Measurements from ENCODE around the gene NTN1. TPM values are rescaled to one million over a fixed set of nuclear protein-coding genes. Genes with fewer than 3 reads are reported as not detected.
A peak's percentile ranks its signal among the peaks of the same experiment; 100 is the strongest.

The NTN1 gene
- polyA plus RNA-seq, 1 donor: 4.4 TPM

DNA sequence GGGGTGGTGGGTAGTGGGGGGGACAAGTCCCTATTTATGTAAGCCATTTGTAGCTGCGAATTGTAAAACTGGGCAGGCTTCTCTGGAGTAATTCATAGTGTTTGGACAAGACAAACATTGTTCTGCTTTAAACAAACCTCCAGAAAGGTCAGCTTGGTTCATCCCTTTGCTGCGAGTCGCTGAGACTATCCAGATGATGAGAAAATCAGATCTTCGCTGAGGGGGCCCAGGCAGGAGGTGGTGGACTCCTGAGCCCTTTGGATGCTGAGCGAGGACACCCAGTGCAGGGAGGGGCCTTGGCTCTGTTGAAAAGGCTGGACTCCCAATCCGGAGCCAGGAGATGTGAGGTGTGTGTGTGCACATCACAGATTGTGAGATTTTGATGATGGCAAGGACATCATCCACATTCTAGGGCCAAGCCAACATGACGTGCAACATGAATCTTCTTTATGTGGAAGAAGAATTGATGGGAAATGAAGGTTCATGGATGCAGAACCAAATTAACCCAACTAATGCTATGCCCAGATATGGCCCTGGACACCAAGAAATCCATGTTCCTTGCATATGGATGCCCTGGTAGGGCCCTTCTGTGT lies 15.0 kb upstream of the NTN1 start:
- DNase-seq: no peak

DNA sequence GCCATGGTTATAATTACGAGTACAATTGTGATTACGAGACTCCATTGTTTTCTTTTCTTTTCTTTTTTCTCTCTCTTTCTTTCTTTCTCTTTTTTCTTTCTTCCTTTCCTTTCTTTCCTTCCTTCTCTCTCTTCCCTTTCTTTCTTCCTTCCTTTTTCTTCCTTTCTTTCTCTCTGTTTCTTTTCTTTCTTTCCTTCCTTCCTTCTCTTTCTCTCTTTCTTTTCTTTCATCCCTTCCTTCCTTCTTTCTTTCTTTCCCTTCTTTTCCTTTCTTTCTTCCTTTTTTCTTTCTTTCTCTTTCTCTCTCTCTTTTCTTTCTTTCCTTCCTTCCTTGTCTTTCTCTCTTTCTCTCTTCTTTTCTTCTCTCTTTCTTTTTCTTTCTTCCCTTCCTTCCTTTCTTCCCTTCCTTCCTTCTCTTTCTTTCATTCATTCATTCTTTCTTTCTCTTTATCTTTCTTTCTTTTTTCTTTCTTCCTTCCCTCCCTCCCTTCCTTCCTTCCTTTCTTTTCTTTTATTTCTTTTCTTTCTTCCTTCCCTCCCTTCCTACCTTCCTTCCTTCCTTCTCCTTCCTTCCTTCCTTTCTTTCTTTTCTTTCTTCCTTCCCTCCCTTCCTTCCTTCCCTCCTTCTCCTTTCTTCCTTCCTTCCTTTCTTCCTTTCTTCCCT lies 14.1 kb upstream of the NTN1 start:
- DNase-seq: no peak

DNA sequence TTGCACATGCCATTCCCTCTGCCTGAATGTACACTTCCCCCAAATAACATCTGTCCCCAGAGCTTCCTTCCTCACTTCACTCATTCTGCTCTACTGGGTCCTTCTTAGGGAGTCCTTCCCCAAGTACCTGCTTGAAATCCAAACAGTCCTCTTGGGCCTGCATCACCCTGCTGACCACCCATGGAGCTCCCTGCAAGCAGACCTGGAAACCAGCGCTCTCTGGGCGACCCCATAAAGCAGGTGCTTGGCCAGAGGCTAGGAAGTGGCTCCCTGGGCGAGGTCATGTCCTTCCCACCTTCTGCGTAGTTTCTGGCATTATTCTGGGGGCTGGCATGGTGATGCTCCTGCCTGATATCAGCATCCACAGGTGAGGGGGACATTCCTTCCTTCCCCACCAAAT lies 12.2 kb upstream of the NTN1 start:
- no peak for DNase-seq

DNA sequence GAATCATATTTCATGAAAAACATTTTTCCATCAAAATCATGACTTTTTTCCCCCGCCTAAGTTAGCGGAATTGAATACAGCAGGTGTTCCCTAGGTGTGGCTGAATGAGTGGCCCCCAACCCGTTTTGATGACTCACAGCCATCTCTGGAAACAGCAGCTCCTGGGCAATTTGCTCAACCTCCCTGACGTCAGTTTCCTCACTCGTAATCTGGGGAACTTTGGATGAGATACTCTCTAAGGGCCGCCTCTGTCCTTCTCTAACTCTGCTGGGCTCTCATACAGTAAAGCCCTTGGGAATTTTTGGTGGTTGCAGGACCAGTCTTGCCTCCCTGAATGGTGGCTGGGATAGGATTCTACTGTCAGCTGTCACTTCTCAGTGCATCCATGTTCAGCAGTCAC lies 11.6 kb upstream of the NTN1 start:
- DNase-seq: no peak

DNA sequence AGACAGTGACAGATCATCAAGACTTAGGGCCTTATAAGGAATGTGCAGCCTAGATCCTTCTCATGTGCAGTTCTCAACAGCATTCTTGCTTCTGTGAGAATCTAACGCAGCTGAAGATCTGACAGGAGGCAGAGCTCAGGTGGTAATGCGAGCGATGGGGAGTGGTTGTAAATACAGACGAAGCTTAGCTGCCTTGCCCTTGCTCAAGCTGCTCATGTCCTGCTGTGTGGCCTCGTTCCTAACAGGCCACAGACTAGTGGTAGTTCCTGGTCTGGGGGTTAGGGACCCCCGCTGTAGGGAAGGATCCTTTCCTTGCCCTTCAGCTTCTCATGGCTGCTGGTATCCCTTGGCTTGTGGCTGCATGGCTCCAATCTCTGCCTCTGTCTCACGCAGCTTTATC lies 10.3 kb upstream of the NTN1 start:
- no peak for DNase-seq

DNA sequence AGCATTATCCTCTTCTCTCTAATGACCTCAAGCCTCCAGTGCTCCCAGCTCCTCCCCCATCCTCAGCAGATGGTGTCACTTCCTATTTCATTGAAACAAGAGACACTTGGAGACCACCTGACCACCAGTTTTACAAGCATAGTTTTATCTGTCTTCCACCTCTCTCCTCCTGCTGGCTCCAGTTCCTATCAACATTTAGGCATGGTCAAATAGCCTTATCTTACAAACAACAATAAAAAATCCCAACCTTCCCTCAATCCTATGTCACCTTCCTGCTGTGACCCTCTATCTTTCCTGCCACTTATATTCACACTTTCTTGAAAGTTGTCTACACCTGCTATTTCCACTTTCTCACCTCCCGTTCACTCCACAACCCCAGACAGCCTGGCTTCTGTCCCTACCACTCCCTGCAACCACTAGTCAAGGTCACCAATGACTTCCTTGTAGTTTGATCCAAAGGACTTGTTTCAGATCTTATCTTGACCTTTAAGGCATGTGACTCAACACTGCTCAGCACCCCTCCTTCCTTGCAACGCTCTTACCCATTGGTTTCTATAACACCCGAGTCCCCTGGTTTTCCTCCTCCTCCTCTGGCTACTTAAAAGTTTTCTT lies 4.3 kb upstream of the NTN1 start:
- DNase-seq: no peak

DNA sequence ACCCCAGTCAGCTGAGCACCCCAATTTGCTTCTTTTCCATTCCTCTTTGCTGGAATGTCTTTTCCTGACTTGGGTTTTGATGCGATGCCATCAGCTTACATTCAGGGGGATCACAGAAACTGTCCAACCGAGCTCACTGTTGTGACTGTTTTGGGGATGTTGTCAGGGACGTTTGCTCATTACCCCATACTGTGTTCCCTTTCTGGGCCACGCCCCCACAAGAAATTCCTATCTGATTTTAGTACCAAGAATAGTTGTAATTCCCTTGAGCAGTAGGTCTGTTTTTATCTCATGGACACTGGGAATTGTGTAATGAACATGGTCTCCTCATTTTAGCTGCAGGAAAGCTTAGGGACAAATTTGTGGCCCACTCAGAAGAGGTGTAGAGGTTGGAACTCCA lies 2.6 kb upstream of the NTN1 start:
- no peak for DNase-seq

DNA sequence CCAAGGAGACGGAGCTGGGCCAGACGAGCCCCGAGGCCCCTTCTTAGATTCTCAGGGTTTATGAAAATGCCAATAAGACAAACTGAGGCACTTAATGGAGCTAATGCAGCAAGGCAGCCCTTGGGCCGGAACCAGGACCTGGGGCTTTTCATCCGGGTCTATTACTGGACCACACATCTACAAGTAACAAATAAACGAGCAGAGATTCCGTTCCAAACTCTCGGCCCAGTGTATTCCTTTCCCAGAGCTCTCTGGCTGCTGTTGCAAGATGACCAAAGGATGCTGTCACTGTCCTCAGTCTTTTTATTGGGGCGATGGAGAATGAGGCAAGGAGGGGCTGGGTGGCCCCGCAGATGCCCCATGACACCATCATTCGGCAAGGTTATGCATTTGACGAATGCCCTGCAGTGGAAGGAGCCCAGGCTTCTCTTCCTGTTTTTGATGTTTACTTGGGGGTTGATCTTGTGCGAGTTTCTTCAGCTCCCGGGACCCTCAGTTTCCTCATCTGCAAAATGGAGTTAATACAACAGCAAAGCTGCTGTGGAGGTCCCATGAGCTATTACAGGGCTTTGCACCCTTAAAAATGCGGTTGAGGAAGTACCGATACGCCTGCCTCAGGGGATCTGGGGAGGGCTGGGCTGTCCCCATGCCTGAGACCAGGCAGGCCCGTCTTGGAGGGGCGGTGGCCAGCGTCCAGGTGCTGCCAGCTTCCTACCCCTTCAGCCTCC lies 1.1 kb upstream of the NTN1 start:
- no peak for DNase-seq

DNA sequence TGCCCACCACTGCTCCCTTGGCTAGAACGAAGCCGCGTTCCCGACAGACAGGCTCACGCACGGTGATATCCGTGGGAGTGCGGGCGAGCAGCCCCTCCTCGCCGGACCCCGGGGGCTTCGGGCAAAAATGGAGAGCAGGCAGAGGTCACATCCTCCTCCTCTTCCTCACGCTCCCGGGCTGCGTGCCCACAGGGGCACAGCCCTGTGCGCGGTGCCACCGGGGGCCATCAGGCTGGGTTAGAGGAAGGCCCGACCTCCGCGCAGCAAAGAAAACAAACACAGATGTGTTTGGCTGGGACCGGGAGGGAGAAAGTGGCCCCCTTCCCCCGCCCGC lies 519 bp upstream of the NTN1 start:
- no peak for DNase-seq

DNA sequence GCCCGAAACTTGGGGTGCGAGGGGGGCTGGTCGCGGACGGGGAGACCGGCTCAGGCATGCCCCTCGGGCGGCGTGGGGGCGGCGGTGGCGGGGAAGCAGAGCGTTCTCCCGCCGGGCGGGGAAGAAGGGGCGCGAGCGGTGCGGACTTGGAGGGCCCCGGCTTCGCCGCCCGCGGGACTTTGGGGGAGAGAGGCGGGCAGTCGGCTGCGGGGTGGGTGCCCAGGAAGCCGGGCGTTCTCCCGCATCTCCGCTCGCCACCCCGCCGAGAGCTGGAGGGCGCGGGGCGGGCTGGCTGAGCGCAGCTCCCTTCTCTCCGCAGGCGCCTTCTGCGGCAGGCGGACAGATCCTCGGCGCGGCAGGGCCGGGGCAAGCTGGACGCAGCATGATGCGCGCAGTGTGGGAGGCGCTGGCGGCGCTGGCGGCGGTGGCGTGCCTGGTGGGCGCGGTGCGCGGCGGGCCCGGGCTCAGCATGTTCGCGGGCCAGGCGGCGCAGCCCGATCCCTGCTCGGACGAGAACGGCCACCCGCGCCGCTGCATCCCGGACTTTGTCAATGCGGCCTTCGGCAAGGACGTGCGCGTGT lies 772 bp downstream of the NTN1 start:
- DNase-seq: no peak

DNA sequence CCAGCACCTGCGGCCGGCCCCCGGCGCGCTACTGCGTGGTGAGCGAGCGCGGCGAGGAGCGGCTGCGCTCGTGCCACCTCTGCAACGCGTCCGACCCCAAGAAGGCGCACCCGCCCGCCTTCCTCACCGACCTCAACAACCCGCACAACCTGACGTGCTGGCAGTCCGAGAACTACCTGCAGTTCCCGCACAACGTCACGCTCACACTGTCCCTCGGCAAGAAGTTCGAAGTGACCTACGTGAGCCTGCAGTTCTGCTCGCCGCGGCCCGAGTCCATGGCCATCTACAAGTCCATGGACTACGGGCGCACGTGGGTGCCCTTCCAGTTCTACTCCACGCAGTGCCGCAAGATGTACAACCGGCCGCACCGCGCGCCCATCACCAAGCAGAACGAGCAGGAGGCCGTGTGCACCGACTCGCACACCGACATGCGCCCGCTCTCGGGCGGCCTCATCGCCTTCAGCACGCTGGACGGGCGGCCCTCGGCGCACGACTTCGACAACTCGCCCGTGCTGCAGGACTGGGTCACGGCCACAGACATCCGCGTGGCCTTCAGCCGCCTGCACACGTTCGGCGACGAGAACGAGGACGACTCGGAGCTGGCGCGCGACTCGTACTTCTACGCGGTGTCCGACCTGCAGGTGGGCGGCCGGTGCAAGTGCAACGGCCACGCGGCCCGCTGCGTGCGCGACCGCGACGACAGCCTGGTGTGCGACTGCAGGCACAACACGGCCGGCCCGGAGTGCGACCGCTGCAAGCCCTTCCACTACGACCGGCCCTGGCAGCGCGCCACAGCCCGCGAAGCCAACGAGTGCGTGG lies 1.5 kb downstream of the NTN1 start:
- peak; percentile 43 for DNase-seq

DNA sequence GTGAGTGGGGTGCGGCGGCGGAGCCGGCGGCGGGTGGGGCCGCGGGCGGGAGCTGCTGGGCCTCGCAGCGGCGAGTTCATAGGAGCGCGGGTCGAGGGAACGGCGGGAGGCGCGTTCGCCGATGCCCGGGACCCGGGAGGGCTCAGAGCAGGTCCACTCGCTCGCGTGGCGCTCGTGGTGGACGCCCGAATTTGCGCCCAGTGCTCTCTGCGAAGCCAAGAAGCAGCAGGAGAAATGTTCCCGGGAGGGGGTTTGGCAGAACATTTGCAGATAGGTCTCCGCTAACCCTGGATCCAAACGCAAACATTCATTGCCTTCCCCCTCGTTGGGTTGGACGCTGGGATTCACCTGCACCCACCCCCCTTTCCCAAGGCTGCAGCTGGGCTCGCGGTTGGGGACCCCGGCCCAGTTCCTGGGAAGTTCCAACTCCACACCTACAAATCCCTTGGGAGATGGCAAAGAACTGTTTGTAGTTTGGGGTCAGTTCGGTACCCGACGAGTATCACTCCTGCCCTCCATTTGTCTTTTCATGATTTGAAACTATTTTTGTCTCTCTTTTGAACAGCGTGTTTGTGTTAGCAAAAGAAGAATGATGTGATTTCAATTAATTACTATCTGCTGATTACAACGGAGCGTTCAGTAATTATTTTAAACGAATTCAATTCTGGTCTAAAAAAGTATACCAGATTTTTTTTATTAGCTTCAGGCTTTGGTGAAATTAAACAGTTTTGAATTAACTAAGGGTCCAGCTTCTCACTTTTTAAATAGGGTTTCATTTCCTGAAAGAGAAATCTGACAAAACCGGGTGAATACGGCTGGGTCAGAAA lies 2.3 kb downstream of the NTN1 start:
- DNase-seq: no peak

DNA sequence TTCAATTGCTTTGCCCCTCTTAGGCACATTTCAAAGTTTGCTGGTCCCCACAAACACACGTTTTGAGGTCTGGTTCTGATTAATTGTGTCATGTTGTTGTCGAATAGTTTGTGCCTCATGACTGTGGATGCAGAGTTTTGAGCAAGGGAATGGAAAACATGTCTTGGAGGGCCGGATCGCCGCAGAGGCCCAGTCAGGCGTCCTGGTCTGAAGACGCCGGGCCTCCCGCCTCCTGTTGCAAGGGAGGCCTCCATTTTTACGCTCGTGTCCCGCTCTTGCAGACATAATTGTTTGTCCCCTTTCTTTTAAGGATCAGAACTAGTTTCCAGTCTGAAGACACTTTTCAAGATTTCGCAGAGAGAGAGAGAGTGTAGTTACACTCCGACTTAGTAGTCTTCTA lies 3.2 kb downstream of the NTN1 start:
- no peak for DNase-seq

DNA sequence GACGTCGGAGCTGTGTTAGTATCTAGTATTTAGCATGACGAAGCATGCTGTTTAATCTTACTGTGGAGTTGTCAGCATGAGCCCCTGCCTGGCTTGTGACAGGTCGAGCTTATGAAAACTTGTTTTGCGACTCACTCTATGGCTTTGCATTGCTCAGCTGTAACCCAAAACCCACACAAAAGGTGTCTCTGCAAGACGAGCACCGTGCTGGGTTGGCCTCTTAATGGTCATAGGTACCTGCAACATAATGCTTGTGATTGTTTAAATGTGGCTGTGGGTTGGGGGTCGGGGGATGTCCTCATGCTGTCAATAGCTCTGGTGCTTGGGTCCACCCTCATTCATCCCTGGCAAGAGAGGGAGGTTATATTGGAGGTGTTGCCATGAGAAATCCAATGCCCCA lies 5.4 kb downstream of the NTN1 start:
- no peak for DNase-seq

DNA sequence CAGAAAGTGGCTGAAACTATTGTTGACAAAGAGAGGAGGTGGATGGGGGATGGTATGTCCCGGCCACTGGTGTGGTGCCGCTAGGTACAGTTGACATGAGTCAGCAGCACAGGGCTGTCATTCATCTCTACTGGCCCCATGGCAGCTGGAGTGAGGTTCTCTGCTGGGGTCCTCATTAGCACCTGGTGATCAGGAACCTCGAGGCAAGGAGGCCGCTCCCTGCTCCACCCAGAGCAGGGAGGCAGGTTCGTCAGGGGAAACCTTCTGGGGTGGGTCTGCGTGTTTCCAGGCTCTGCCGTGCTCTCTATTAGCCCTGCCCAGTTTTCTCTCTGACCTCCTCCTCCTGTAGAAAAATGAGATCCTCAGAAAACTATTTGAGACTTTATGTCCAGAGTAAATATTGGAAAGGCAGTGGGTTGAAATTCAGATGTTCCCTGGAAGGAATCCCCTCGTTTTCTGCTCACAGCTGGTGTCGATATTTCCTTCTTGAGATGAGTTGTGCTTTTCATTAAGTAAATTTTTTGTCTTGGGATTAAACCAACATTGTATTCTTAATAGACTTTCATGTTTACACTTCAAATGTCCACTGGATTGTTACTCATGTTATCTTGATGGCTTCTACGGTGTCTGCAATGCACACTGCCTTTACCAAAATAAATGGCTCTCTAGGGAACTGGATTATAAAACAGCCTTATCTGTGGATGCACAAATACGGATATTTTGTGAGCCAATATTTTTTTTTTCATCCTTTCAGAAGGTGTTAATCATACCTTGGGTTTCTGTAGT lies 7.1 kb downstream of the NTN1 start:
- peak; percentile 38 for DNase-seq

DNA sequence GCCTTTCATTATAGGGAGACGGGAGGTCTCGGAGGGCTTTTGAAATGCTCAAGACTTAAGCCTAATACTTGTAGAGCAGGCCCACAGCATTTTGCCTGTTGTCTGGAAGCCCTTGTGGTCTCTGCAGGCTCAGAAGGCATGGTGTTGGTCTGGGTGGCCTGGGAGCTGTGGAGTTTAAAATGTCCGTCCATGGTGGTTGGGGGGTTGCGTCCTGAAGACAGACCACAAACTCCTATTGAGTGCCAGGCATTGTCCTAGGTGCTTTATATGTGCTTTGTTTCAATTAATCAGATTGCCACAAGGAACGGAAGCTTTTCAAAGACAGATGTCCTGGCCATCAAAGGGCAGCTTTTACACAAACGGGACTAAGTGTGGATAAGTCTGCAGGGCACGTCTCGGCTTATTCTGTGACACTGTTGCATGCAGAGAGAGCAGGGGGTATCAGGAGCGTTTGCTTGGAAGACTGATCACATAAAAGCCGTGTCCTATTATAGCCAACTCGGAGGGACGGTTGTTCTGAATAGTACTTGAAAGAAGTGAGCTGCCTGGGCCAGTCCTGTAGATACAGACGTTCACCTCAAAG lies 7.8 kb downstream of the NTN1 start:
- DNase-seq: no peak

DNA sequence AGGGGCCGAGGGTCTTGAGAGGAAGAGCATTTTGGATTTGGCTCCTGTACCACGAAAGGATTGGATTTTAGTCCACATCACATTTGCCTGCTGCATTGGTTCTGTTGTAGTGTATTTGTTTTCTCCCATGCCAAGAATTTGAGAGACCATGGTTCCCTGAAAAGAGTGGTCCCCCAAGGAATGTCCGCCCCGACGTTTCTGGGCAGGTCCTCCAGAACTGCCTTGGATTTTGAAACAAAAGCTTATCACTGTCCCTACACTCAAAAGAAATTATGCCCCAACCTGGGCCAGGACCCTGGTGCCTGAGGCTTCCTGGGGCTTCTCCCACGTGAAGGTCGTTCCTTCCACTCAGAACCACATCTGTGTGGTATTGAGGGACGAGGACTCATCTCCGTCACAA lies 10.8 kb downstream of the NTN1 start:
- no peak for DNase-seq

DNA sequence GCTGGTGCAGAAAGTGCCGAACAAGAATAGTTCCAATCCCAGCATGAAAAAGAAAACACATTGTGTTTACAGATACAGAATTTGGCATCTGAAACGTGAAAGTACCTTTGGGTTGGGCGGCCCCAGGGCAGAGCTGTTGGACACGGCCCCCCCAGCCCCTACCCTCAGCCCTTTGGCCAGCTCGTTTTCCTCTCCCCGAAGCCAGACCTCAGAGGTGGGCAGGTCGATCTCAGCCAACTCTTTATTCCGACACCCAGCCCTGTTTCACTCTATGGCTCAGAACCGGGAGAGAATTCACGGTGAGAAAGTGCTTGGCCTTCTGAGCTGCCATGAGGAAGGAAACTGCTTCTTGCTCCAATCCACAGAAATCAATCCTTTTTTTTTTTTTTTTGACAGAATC lies 11.3 kb downstream of the NTN1 start:
- no peak for DNase-seq

DNA sequence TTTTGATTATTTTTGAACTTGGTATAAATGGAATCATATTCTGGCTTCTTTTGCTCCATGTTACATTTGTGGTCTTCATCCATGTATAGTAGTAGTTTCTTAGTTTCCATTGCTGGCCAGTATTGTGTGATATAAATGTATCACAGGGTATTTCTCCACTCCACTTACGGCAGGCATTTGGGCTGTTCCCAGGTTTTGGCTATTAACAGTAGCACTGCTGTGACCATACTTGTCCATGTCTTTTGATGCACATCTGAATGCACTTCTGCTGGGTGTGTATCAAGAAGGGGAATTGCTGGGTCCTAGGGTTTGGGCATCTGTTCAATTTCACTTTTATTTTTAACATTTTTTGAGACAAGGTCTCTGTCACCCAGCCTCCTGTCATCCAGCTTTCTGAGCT lies 13.9 kb downstream of the NTN1 start:
- no peak for DNase-seq

DNA sequence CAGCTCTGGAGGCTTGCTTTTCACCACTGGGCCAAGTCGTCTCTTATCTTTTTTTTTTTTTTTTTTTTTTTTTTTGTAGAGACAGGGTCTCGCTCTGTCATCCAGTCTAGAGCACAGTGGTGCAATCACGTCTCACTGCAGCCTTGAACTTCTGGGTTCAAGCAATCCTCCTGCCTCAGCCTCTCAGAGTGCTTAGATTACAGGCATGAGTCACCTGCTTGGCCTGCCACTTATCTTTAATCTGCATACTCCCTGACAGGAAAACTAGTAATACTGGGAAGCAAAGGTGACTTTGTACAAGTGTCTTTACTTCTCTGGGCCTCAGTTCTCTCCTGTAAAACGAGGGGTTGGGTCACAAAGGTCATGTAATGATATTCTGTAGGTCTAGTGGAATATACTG lies 15.0 kb downstream of the NTN1 start:
- DNase-seq: no peak

DNA sequence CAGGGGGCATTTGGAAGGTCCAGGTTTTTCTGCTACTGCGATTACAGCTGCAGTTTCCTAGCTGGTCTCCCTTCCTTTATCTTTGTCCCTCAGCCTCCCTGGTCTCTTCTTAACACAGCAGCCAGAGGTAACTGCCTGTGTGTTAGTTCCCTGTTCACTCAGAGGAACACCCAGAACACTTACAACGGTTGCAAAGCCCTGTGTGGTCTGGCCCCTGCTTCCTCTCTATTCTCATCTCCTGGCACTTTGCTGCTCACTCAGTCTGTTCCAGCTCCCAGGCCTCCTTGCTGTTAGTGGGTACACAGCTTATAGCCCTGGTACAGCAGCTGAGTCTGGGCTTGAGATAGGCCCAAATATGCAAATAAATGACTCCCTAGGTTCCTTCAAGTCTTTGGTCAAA lies 16.4 kb downstream of the NTN1 start:
- DNase-seq: no peak

Measured in hindlimb muscle (tissue), 1 donor.